ENCODE data around the gene CFAP299.

GRCh38 chr4:80578001-80578400, 242.5 kb downstream of the CFAP299 start:
- no peak for TF ChIP-seq CTCF (IDR thresholded peaks at IDR 0.05 in 8 of 11, conservative IDR thresholded peaks at IDR 0.05 in 3 of 11)
- no peak for TF ChIP-seq POLR2A (IDR thresholded peaks at IDR 0.05)
- TF ChIP-seq POLR2AphosphoS5 (IDR thresholded peaks at IDR 0.05): no peak
